OCI-LY7 (cell line): ENCODE data around the gene TTC16.

Source experiments
- CTCF ChIP-seq: fragments of 200-600 bp; sonication (generic); conservative IDR thresholded peaks from 2 replicates; pipeline ENCODE4 v1.5.1; 2014; ENCODE audit warnings: mild to moderate bottlenecking, antibody characterized with exemption, low read length, moderate library complexity, mixed read lengths
- EZH2phosphoT487 ChIP-seq: fragments of 200-600 bp; sonication (generic); IDR thresholded peaks from 2 replicates; pipeline ENCODE4 v1.6.1; 2018; ENCODE audit warnings: low read depth, borderline replicate concordance, mild to moderate bottlenecking, mixed run types, antibody characterized with exemption, low read length, moderate library complexity, mixed read lengths

- TF ChIP-seq CTCF (peak; percentile 31; the same call in 1 of the 2 replicates), EZH2phosphoT487 (no peak)
Measured at GRCh38 chr9:127776195-127776923, 60.5 kb downstream of the TTC16 start.
